ENCODE data around the gene LGI1.

DNA sequence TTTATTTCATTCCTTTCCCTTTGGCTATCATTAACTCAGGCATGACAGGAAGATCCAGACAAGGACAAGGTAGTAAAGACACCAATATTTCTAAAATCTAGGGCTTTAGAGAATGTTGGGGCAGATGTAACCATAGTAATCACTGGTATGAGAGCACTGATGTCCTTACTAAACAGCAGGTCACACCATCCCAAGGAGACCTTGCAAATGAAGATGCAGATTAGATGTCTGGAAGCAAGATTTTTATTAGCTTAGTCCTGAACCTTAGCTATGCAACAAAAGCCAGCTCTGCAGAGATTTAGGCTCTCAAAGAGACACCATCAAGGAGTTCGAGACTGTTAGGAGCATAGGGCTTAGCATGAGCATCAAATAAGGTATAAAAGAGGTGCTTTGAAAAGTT is 31.7 kb upstream of the LGI1 start:
- TF ChIP-seq ZFX (CRISPR knock-in tag; IDR thresholded peaks at IDR 0.05) (no peak), PHF8 (IDR thresholded peaks at IDR 0.05; ENCODE audit: borderline replicate concordance, low read length) (no peak), CREB1 (IDR thresholded peaks at IDR 0.05) (no peak), CREB1 (CRISPR knock-in tag; IDR thresholded peaks at IDR 0.05) (no peak), SREBF2 (CRISPR knock-in tag; IDR thresholded peaks at IDR 0.05) (no peak), SP2 (IDR thresholded peaks at IDR 0.05; ENCODE audit: extremely low read depth, low read depth, low read length, poor library complexity, severe bottlenecking) (no peak), ZNF224 (CRISPR knock-in tag; IDR thresholded peaks at IDR 0.05) (no peak), ILF3 (IDR thresholded peaks at IDR 0.05; ENCODE audit: borderline replicate concordance) (no peak), RBFOX2 (IDR thresholded peaks at IDR 0.05; ENCODE audit: low read depth, low read length) (no peak), STAG1 (CRISPR knock-in tag; IDR thresholded peaks at IDR 0.05; ENCODE audit: borderline replicate concordance) (no peak)
- TF ChIP-seq, protein P1, sequence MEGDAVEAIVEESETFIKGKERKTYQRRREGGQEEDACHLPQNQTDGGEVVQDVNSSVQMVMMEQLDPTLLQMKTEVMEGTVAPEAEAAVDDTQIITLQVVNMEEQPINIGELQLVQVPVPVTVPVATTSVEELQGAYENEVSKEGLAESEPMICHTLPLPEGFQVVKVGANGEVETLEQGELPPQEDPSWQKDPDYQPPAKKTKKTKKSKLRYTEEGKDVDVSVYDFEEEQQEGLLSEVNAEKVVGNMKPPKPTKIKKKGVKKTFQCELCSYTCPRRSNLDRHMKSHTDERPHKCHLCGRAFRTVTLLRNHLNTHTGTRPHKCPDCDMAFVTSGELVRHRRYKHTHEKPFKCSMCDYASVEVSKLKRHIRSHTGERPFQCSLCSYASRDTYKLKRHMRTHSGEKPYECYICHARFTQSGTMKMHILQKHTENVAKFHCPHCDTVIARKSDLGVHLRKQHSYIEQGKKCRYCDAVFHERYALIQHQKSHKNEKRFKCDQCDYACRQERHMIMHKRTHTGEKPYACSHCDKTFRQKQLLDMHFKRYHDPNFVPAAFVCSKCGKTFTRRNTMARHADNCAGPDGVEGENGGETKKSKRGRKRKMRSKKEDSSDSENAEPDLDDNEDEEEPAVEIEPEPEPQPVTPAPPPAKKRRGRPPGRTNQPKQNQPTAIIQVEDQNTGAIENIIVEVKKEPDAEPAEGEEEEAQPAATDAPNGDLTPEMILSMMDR (IDR thresholded peaks at IDR 0.05 in 2 of 3, conservative IDR thresholded peaks at IDR 0.05 in 1 of 3; ENCODE audit: insufficient read depth in 2 of 3, low read depth in 1 of 3, low read length in 3 of 3), result no peak
- TF ChIP-seq, protein P2, sequence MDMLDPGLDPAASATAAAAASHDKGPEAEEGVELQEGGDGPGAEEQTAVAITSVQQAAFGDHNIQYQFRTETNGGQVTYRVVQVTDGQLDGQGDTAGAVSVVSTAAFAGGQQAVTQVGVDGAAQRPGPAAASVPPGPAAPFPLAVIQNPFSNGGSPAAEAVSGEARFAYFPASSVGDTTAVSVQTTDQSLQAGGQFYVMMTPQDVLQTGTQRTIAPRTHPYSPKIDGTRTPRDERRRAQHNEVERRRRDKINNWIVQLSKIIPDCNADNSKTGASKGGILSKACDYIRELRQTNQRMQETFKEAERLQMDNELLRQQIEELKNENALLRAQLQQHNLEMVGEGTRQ (CRISPR knock-in tag; IDR thresholded peaks at IDR 0.05), result no peak
- TF ChIP-seq, protein P3, sequence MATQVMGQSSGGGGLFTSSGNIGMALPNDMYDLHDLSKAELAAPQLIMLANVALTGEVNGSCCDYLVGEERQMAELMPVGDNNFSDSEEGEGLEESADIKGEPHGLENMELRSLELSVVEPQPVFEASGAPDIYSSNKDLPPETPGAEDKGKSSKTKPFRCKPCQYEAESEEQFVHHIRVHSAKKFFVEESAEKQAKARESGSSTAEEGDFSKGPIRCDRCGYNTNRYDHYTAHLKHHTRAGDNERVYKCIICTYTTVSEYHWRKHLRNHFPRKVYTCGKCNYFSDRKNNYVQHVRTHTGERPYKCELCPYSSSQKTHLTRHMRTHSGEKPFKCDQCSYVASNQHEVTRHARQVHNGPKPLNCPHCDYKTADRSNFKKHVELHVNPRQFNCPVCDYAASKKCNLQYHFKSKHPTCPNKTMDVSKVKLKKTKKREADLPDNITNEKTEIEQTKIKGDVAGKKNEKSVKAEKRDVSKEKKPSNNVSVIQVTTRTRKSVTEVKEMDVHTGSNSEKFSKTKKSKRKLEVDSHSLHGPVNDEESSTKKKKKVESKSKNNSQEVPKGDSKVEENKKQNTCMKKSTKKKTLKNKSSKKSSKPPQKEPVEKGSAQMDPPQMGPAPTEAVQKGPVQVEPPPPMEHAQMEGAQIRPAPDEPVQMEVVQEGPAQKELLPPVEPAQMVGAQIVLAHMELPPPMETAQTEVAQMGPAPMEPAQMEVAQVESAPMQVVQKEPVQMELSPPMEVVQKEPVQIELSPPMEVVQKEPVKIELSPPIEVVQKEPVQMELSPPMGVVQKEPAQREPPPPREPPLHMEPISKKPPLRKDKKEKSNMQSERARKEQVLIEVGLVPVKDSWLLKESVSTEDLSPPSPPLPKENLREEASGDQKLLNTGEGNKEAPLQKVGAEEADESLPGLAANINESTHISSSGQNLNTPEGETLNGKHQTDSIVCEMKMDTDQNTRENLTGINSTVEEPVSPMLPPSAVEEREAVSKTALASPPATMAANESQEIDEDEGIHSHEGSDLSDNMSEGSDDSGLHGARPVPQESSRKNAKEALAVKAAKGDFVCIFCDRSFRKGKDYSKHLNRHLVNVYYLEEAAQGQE (IDR thresholded peaks at IDR 0.05; ENCODE audit: borderline replicate concordance), result no peak
- TF ChIP-seq, protein P3 (CRISPR knock-in tag; IDR thresholded peaks at IDR 0.05; ENCODE audit: low read depth), result no peak

Measured in K562 (cell line).